Renal pelvis (tissue), 4 donors: ENCODE data around the gene SCN2B. TPM values are rescaled to one million over a fixed set of nuclear protein-coding genes. Genes with fewer than 3 reads are reported as not detected.
"Not testable (repeated sequence)": the region's sequence is repeated elsewhere in the genome, so short reads cannot be mapped to it uniquely, and the experiment has no call there.

Experiments
- DNase-seq: peaks from one replicate; pipeline ENCODE4 v3.0.0-alpha.2; 2013
- polyA plus RNA-seq, 3 donors: library from polyadenylated mRNA; unstranded; fragments of 120-200 nt; gene quantifications; one replicate each; pipeline ENCODE4 v1.2.1, GENCODE V29; 2013; ENCODE audit not compliant: insufficient read length in 3 of 3

SCN2B gene
- polyA plus RNA-seq, 3 donors = 3.7 to 4.9 (median 4.9) TPM

GRCh38 chr11:118183691-118184090, 7.3 kb upstream of the SCN2B start:
- not testable (repeated sequence) for DNase-seq

GRCh38 chr11:118180300-118180703, 3.9 kb upstream of the SCN2B start:
- DNase-seq = peak; percentile 83

DNA sequence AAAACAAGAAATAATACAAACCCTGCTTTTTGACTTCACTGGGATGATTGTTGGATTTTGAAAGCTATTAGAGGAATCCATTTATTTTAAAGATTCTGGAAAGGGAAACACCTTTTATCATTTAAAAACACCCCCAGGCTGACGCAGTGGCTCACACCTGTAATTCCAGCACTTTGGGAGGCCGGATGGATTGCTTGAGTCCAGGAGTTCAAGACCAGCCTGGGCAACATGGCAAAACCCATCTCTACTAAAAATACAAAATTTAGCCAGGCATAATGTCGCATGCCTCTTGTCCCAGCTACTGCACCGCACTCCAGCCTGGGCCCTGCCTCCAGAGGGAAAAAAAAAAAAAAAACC, 317 bp upstream of the SCN2B start:
- DNase-seq = no peak

DNA sequence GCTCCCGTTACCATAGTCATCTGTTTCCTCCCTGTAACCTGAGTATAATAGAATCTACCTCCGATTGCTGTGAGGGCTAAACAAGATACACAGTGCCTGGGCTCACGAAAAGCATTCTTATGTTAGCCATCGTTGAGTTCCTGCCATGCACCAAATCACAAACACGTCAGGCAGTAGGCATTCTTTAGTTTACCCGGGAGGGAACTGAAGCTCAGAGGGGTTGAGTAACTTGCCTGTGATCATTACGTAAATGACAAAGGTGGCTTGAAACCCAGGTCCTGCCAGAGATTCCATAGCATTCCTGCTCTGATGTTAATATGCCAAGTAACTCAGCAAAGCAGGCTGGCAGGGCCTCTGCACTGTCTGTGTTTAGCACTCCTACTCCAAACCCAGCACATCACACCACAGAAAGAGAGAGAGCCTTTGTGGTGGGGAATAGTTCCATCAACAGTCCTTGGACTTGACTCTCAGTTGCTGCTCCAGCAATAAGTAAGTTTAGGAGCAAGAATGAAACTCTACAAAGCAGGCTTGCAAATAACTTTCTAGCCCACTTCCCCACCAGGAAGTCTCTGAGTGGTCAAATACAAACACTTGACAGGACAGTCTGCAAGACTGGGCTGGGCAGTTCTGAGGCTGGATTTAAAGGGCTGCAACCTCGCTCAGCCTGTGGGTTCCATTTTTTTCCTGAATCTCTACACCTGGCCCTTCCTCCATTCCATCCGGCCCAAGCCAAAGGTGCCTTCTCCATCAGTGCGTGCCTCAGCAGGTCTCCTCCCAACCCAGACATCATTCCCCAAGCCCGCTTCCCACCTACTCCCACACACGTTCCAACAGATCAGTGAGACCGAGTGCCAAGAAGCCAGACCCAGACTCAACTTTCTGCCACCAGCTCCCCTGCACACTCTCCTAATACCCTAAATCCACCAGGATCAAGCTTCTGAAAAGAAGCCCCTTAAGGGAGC, 1.1 kb downstream of the SCN2B start:
- DNase-seq = peak; percentile 76

DNA sequence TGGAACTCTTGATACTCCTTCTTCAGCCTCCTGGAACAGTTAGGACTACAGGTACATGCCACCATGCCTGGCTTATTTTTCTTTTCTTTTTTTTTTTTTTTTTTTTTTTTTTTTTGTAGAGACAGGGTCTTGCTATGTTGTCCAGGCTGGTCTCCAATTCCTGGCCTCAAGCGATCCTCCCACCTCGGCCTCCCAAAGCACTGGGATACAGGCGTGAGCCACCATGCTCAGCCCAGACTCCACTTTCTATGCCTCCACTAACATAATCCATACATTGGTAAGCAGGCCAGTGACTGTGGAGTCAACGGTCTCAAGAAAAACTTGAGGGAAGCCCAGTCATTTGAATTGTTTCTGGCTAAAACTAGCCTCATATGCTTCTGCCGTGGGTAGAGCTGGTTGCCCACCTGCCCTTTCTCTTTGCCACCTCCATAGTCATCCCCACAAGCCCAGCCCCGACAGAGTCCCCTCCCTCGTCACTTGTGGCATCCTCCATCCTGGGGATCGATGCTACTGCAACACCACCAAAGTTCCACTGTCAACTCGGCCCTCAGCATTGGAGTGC, 2.4 kb downstream of the SCN2B start:
- no peak for DNase-seq

GRCh38 chr11:118172356-118172755, 4.1 kb downstream of the SCN2B start:
- no peak for DNase-seq

DNA sequence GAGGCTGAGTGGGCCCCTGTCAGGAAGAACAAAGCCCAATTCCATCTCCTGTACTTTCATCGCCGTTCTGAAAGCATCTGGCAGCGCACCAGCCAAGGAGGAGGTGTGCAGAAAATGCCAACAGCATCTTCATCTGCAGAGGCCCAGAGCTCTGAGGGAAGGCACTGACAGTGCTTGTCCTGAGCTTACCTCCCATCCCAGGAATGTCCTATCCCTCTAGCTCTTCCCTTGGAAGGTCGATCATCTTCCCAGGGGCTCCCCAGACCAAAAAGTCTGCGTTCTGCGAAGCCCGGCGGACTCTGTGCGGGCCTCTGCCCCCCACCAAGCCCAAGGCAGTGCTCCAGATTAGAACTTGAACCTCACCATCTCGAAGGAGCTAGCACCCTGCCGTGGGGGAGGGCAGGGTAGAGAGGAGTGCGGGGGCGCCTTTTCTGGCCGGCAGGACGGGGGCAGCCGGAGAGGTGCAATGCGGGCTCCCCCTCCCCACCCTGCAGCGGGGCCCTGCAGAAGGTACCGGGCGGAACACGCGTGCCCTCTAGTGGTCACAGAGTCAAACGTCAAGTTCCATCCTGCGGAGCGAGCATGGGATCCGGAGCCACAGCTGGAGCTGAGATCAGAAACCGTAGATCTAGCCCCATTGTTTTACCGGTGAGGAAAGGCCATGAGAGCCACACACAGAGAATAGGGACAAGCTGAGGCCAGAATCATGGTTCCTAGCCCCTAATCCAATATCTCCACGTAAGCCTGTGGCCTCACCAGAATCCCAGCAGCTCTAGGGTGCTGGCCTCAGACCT, 5.0 kb downstream of the SCN2B start:
- peak; percentile 65 for DNase-seq

- DNase-seq = no peak
These were observed 5.6 kb downstream of the SCN2B start for GRCh38 chr11:118170882-118171268.

DNA sequence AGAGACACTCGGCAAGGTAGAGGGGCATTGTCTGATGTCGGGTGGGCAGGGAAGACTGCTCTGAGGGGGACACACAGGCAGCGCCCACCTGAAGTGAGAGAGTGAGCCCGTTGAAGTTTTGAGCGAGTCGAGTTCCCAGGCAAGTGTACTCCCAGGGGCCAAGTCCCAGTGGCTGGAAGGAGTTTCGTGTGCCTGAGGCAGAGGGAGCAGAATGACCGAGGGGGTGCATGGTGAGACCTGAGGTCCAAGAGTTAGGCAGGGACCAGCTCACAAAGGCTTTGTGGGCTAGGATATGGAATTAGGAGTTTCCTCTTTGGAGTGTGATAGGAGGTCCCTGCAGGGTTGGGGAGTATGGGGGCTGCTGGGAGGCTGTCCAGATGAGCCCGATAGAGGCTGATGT, 6.2 kb downstream of the SCN2B start:
- no peak for DNase-seq

GRCh38 chr11:118169300-118170140, 6.9 kb downstream of the SCN2B start:
- DNase-seq = no peak

DNA sequence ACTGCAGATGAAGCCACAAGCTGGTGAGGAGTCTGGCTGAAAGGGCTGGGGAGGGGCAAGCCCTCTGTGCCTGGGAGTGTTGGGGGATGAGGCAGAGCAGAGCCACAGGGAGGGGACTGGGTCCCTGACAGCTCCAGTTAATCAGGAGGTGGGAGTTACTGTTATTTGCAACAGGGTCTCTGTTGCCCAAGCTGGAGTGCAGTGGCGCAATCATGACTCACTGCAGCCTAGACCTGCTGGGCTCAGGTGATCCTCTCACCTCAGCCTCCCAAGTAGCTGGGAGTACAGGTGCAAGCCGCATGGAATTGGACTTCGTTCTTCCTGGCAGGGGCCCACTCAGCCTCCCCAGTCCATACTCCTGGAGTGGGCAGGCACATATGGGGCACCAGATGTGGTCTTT, 7.7 kb downstream of the SCN2B start:
- no peak for DNase-seq

DNA sequence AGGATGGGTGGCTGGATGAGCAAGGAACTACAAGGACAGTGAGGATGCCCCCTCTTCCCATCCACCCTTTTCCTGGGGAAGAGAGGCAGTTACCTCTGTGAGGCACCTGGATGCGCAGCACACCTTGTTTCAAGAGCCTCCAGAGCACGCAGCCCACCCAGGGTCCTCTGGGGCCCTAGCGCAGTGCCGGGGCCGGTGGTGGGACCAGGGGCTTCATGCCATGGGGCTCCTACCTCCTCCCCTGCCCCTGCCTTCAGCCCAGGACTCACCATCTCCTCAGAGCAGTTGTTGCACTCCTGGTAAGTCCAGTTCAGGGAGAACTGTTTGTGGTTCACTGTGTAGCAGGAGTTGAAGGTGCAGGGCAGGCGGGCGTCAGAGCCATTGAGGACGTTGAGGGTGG, 8.1 kb downstream of the SCN2B start:
- DNase-seq = no peak

DNA sequence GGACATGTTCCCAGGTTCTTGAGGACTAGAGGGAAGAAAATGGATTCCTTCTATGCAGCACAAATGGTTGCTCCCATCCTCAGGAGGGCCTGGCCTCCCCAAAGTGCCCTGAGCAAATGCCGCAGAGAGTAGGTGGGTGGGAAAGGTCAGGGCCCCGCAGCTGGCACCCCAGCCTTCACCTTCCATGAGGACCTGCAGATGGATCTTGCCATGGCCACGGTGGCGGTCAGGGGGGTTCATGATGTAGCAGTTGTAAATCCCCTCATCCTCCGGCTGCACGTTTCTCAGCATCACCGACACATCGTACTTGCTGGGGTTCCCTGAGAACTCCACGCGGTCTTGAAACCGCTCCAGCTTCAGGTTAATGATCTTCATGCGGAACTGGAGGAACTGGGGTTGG, 8.5 kb downstream of the SCN2B start:
- DNase-seq = no peak

GRCh38 chr11:118167253-118167652, 9.2 kb downstream of the SCN2B start:
- no peak for DNase-seq

DNA sequence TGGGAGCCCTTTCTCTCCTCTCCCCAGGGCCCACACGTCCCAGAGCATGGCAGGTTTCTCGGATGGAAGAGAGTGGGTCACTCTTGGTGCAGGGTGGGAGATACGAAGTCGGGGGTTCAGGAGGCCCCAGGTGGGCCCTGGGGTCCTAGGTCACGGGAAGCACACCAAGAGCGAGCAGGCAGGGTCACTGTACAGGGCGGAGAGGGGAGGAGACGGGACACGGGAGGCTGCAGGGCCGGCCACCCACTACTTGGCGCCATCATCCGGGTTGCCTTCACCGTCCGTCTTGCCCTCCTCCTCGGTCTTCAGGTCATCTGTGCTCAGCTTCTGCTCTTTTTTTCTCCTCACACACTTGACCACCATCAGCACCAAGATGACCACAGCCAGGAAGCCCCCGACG, 9.8 kb downstream of the SCN2B start:
- DNase-seq = no peak

- DNase-seq = no peak
These were observed 11.6 kb downstream of the SCN2B start for GRCh38 chr11:118164885-118165284.

DNA sequence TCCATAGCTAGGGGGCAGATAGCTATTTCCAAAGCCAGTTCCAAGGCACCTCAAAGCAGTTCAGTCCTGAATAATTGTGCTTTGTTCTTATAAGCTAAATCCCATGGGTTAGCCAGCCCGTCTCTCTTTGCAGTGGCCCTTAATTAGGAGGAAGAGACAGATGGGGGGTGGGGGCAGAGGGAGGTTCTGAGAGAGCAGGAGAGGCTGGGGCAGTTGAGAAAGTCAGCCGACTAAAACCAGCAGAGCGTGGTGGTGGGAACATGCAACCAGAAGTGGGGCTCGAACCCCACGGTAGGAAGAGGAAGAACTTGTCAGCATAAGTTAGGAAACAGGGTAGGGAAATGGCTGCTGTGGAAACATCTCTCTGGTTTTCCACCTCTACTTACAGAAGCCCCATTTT, 12.9 kb downstream of the SCN2B start:
- no peak for DNase-seq

GRCh38 chr11:118162846-118163245, 13.6 kb downstream of the SCN2B start:
- DNase-seq = no peak

- DNase-seq = no peak
These were observed 14.7 kb downstream of the SCN2B start for GRCh38 chr11:118161786-118162185.

GRCh38 chr11:118157186-118157895, 19.1 kb downstream of the SCN2B start:
- no peak for DNase-seq

DNA sequence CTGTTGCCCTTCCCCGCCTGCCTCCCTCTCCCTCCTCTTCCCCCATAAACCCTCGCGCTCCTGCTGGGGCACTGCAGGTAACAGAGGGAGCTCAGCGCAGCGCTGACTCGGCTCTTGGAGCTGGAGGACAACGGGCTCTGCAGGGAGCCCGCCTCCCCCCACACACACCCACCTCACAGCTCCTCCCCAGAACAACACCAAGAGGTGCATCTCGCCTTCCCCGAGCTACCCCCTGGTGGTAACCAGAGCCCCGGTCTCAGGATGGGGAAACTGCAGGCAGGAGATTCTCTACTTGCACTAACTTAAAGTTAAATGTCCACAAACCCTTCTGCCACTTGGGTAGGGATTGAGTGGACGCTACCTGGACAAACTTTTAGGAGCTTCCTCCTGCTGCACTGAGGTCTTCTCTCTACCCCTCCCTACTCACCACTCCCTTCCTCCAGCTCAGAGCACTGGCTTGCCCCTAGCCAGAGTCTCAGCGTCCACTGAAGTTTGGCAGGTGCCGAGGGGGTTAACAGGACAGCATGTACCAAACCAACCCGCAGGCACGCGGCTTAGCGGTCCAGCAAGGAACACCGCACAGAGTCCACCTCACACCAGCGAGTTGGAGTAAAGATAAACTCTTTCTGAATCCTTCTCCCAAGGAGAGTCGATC, 19.8 kb downstream of the SCN2B start:
- no peak for DNase-seq
